ENCODE data around the gene PPP1R13B.

- TF ChIP-seq CTCF (optimal IDR thresholded peaks at IDR 0.05 in 1 of 3, IDR thresholded peaks at IDR 0.05 in 1 of 3, conservative IDR thresholded peaks at IDR 0.05 in 1 of 3; ENCODE audit: extremely low read depth in 1 of 3, insufficient read depth in 2 of 3, low read length in 3 of 3) (no peak), EZH2 (IDR thresholded peaks at IDR 0.05; ENCODE audit: low read length) (no peak)
These were observed 44.9 kb upstream of the PPP1R13B start for GRCh38 chr14:103892247-103892646.
